Endothelial cell of umbilical vein (primary cell): ENCODE data around the gene MECR. TPM values are rescaled to one million over a fixed set of nuclear protein-coding genes. Genes with fewer than 3 reads are reported as not detected.

Experiments
- BruUV-seq: library from RNA; stranded (reverse); fragments of 400-500 nt; replicated peaks from 2 replicates; lab custom pipeline; 2021; lab: Mats Ljungman, UMichigan
- CTCF ChIA-PET: fragments of 300-600, 350-600 bp; sonication (Branson Sonifier 250); formaldehyde crosslinking; loops from one replicate; lab custom pipeline; 2021; ENCODE audit warnings: antibody characterized with exemption, inconsistent platforms; lab: Charles Lee
- POLR2A ChIA-PET: fragments of 300-600, 350-600 bp; sonication (Branson Sonifier 250); formaldehyde crosslinking; loops from one replicate; lab custom pipeline; 2021; ENCODE audit warnings: antibody characterized with exemption, inconsistent platforms; lab: Charles Lee
- DNase-seq: peaks from one replicate; pipeline ENCODE4 v3.0.0-alpha.2; 2011; ENCODE audit warnings: low read depth, low spot score
- FAIRE-seq: peaks from 2 replicates; lab custom pipeline; 2011; peaks lifted over from hg19 to GRCh38; lab: Jason Lieb, UNC
- H2AFZ ChIP-seq: 2 replicates; pipeline ENCODE4 v1.6.0; 2012; ENCODE audit warnings: low read depth, low read length, control low read depth, inconsistent platforms
- H3K27ac ChIP-seq: 2 replicates; pipeline ENCODE4 v1.5.1; 2011; ENCODE audit warnings: low read depth, mild to moderate bottlenecking, control low read depth, low read length, moderate library complexity; ENCODE audit not compliant: insufficient read depth
- H3K27me3 ChIP-seq, 2 experiments: 2 replicates each; pipeline versions ENCODE4 v1.6.0 to v1.6.1; 2011; ENCODE audit warnings: low read length in 2 of 2, mixed read lengths in 1 of 2; ENCODE audit not compliant: control insufficient read depth in 2 of 2, insufficient read depth in 2 of 2
- H3K36me3 ChIP-seq, 2 experiments: 2 replicates in 1 of 2; 3 replicates in 1 of 2; pipeline ENCODE4 v1.5.1; 2011; ENCODE audit warnings: low read length in 2 of 2, mild to moderate bottlenecking in 1 of 2, moderate library complexity in 1 of 2; ENCODE audit not compliant: control insufficient read depth in 2 of 2, insufficient read depth in 2 of 2; ENCODE audit errors: extremely low read depth in 1 of 2
- H3K4me1 ChIP-seq: 3 replicates; pipeline ENCODE4 v1.5.1; 2011; ENCODE audit warnings: mild to moderate bottlenecking, low read length; ENCODE audit not compliant: control insufficient read depth, insufficient read depth; ENCODE audit errors: extremely low read depth
- H3K4me2 ChIP-seq: 2 replicates; pipeline ENCODE4 v1.6.1; 2011; ENCODE audit warnings: low read length, control low read depth, mixed read lengths; ENCODE audit not compliant: insufficient read depth
- H3K4me3 ChIP-seq, 3 experiments: fragments of 200-600 bp in 1 of 3; sonication (generic), shearing (Covaris generic) in 1 of 3; replicated peaks in 1 of 3; 2 replicates each; pipeline ENCODE4 v1.5.1; 2011 to 2016; ENCODE audit warnings: control low read depth in 3 of 3, low read length in 3 of 3, mild to moderate bottlenecking in 2 of 3, inconsistent platforms in 1 of 3, low read depth in 1 of 3, moderate library complexity in 1 of 3; ENCODE audit not compliant: insufficient read depth in 1 of 3
- H3K79me2 ChIP-seq: 2 replicates; pipeline ENCODE4 v1.6.0; 2012; ENCODE audit warnings: low read length, inconsistent platforms; ENCODE audit not compliant: control insufficient read depth, insufficient read depth
- H3K9ac ChIP-seq: replicated peaks from 2 replicates; pipeline ENCODE3; 2011; ENCODE audit warnings: low read length, control low read depth; ENCODE audit not compliant: insufficient read depth; ENCODE audit errors: extremely low read depth
- H3K9me1 ChIP-seq: replicated peaks from 3 replicates; pipeline ENCODE4 v1.6.0; 2011; ENCODE audit warnings: mild to moderate bottlenecking, low read length; ENCODE audit not compliant: control insufficient read depth, insufficient read depth; ENCODE audit errors: extremely low read depth
- H3K9me3 ChIP-seq: replicated peaks from 2 replicates; pipeline ENCODE4 v1.5.1; 2012; ENCODE audit warnings: low read length, inconsistent platforms; ENCODE audit not compliant: control insufficient read depth, insufficient read depth
- H4K20me1 ChIP-seq: replicated peaks from 2 replicates; pipeline ENCODE3; 2011; ENCODE audit warnings: mild to moderate bottlenecking, low read length; ENCODE audit not compliant: control insufficient read depth, insufficient read depth; ENCODE audit errors: extremely low read depth
- EZH2 ChIP-seq: IDR thresholded peaks from 2 replicates; pipeline ENCODE4 v1.6.1; 2012; ENCODE audit warnings: borderline replicate concordance, low read depth, mild to moderate bottlenecking, moderate library complexity, low read length, inconsistent platforms; ENCODE audit not compliant: severe bottlenecking
- JUN ChIP-seq: IDR thresholded peaks from 2 replicates; pipeline ENCODE4 v1.6.1; 2011; ENCODE audit warnings: borderline replicate concordance, low read depth; ENCODE audit not compliant: insufficient read length, insufficient read depth
- MYC ChIP-seq: IDR thresholded peaks from one replicate; pipeline ENCODE4 v1.6.1; 2011; ENCODE audit warnings: mild to moderate bottlenecking, low read depth, low read length
- POLR2A ChIP-seq: IDR thresholded peaks from 2 replicates; pipeline ENCODE4 v1.6.1; 2012; ENCODE audit warnings: low read depth, mild to moderate bottlenecking, control low read depth, low read length
- POLR2AphosphoS5 ChIP-seq: IDR thresholded peaks from 2 replicates; pipeline ENCODE4 v1.6.1; 2012; ENCODE audit warnings: low read depth, mild to moderate bottlenecking, control low read depth, low read length, moderate library complexity; ENCODE audit not compliant: insufficient read depth
- dilution Hi-C: fragments of 300-500 bp; cut with MboI; formaldehyde crosslinking; loops from one replicate; pipeline ENCODE4 v1.15.0; 2019; ENCODE audit warnings: low sequenced_read_pairs; ENCODE audit not compliant: extremely low pct_ligation_motif_present
- intact Hi-C: fragments of 100-400 bp; cut with micrococcal nuclease; formaldehyde crosslinking; loops from one replicate; pipeline ENCODE4 v1.10.0; 2022
- polyA plus RNA-seq, 4 experiments: library from polyadenylated mRNA; depleted of rRNA in 3 of 4; stranded (reverse) in 3 of 4; unstranded in 1 of 4; fragments of >200 nt; gene quantifications; 2 replicates each; pipeline versions ENCODE4 v1.2.1 to v1.2.3, GENCODE V29; 2011 to 2012; ENCODE audit warnings: missing spikeins in 1 of 4
- total RNA-seq: library from RNA; stranded (reverse); gene quantifications from 2 replicates; pipeline ENCODE4 v1.2.3, GENCODE V29; 2021
- TF ChIP-seq, protein P1 (sequence below), 2 donors: IDR thresholded peaks; 1 replicate in 1 of 2; 2 replicates in 1 of 2; pipeline ENCODE4 v1.5.1; 2011; ENCODE audit warnings: low read length in 2 of 2, mild to moderate bottlenecking in 2 of 2, moderate library complexity in 2 of 2, control low read depth in 1 of 2, inconsistent platforms in 1 of 2, low read depth in 1 of 2; ENCODE audit not compliant: insufficient read depth in 1 of 2; ENCODE audit errors: extremely low read depth in 1 of 2

MECR gene
- total and polyA plus RNA-seq, 2 donors (not counting 3 experiments of a cell fraction or from before 2014, with no cell fraction given), result 24.6 to 30.1 TPM

DNA sequence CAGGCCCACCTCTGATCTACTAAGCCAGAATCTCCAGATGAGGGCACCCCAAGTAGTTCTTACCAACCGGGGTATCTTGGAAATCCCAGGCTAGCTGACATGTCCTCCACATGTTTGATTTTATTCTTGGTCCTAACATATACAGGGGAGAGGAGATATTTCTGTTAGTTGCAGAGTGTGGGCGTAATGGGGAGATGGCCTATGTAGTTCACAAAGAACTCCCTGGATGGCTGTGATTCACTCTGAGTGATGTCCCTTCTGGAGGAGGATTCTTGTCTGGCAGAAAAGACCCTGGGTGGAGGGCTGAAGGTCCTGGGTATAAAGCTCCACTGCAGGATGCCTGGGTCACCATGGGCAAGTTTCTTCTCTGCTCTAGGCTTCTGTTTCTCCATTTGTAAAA, 13.1 kb downstream of the MECR start:
- BruUV-seq, result no TSS peak
- no peak overlapping the region for H3K4me3 ChIP-seq
- TF ChIP-seq, protein P1, sequence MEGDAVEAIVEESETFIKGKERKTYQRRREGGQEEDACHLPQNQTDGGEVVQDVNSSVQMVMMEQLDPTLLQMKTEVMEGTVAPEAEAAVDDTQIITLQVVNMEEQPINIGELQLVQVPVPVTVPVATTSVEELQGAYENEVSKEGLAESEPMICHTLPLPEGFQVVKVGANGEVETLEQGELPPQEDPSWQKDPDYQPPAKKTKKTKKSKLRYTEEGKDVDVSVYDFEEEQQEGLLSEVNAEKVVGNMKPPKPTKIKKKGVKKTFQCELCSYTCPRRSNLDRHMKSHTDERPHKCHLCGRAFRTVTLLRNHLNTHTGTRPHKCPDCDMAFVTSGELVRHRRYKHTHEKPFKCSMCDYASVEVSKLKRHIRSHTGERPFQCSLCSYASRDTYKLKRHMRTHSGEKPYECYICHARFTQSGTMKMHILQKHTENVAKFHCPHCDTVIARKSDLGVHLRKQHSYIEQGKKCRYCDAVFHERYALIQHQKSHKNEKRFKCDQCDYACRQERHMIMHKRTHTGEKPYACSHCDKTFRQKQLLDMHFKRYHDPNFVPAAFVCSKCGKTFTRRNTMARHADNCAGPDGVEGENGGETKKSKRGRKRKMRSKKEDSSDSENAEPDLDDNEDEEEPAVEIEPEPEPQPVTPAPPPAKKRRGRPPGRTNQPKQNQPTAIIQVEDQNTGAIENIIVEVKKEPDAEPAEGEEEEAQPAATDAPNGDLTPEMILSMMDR (IDR thresholded peaks at IDR 0.05; ENCODE audit: extremely low read depth in 1 of 2, insufficient read depth in 1 of 2, low read depth in 1 of 2, low read length in 2 of 2), result no peak
- H3K36me3 ChIP-seq, result peaks cover 0 to 6% of the 10 kb centered on the region in 2 experiments
- H3K79me2 ChIP-seq, result no peaks in the 10 kb centered on the region
- H3K9me1 ChIP-seq, result no peaks in the 10 kb centered on the region
- DNase-seq, result no peak
- H3K4me1 ChIP-seq, result no peaks in the 10 kb centered on the region
- no peaks in the 10 kb centered on the region for H4K20me1 ChIP-seq
- ChIA-PET CTCF (interaction anchor here (1.0 to 1.6 kb wide), 3 partner anchors 15 to 1694 kb away, joined by 3 to 6 read pairs (median 3); no protein-coding TSS in a partner anchor), POLR2A (no interaction called here)
- H3K27ac ChIP-seq, result no peak overlapping the region
- no peaks in the 10 kb centered on the region for H3K9me3 ChIP-seq
- no peak overlapping the region for H3K9ac ChIP-seq
- H2AFZ ChIP-seq, result no peak overlapping the region
- dilution Hi-C loops (no loop called here), intact Hi-C loops (no loop called here)
- no peak overlapping the region for H3K4me2 ChIP-seq
- H3K27me3 ChIP-seq, result no peaks in the 10 kb centered on the region
- FAIRE-seq, result no peak

DNA sequence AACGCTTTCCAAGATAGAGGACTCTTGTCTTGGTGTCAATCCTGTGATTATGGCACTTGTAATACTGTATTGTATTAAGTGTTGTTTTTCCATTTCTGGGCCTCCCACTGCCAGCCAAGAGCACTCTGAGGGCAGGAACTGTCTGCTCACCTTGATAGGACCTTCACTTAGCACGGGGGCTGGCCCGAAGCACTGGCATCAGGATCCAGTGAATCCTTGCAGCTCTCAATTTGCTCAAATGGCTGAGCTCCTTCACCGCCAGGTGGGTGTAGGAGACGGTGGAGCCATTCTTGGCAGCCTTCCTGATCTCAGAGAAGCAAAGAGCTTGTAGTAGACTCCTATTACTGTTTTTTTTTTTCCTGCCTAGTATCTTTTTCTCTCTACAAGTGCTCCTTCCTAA, 17.7 kb downstream of the MECR start:
- TF ChIP-seq JUN (no peak), POLR2A (no peak), EZH2 (no peak), POLR2AphosphoS5 (no peak), MYC (no peak)
- TF ChIP-seq, protein P1 (IDR thresholded peaks at IDR 0.05; ENCODE audit: extremely low read depth in 1 of 2, insufficient read depth in 1 of 2, low read depth in 1 of 2, low read length in 2 of 2), result no peak

More for the DNA sequence above, 17.7 kb downstream of the MECR start:
- H3K27me3 ChIP-seq, result no peaks in the 10 kb centered on the region
- peaks cover 6% of the 10 kb centered on the region for H3K4me1 ChIP-seq
- dilution Hi-C loops (no loop called here), intact Hi-C loops (no loop called here)
- H3K36me3 ChIP-seq, result peaks cover 0 to 6% of the 10 kb centered on the region in 2 experiments
- DNase-seq (no peak), FAIRE-seq (no peak)
- ChIA-PET CTCF (no interaction called here), POLR2A (no interaction called here)
- no peaks in the 10 kb centered on the region for H3K79me2 ChIP-seq
- no peak overlapping the region for H3K4me2 ChIP-seq
- no peaks in the 10 kb centered on the region for H3K9me1 ChIP-seq
- no peak overlapping the region for H2AFZ ChIP-seq
- H4K20me1 ChIP-seq, result no peaks in the 10 kb centered on the region
- no TSS peak for BruUV-seq
- H3K27ac ChIP-seq, result no peak overlapping the region
- H3K9ac ChIP-seq, result no peak overlapping the region
- H3K9me3 ChIP-seq, result no peaks in the 10 kb centered on the region
- no peak overlapping the region for H3K4me3 ChIP-seq
